Measurements from ENCODE around the gene MAST2.

The MAST2 gene

DNA sequence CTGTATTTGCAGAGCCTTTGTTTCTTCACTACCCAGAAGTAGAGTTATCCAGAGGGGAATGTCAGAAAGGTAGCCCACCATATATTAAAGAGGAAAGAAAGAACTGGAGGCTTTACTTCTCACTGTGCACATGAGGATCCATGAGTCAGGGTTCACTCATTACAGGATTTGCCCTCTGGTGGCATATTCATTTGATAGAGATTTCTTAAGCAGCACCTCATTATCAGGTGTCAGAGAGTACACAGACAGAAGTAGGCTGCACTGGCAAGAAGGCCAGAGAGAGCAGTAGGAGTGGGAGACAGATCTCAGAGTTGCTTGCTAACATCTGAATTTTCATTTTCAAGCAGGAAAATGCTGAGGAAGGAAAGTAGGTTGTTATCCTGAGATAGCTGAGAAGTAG is 205.2 kb downstream of the MAST2 start (continued):
- TF ChIP-seq, protein P1, sequence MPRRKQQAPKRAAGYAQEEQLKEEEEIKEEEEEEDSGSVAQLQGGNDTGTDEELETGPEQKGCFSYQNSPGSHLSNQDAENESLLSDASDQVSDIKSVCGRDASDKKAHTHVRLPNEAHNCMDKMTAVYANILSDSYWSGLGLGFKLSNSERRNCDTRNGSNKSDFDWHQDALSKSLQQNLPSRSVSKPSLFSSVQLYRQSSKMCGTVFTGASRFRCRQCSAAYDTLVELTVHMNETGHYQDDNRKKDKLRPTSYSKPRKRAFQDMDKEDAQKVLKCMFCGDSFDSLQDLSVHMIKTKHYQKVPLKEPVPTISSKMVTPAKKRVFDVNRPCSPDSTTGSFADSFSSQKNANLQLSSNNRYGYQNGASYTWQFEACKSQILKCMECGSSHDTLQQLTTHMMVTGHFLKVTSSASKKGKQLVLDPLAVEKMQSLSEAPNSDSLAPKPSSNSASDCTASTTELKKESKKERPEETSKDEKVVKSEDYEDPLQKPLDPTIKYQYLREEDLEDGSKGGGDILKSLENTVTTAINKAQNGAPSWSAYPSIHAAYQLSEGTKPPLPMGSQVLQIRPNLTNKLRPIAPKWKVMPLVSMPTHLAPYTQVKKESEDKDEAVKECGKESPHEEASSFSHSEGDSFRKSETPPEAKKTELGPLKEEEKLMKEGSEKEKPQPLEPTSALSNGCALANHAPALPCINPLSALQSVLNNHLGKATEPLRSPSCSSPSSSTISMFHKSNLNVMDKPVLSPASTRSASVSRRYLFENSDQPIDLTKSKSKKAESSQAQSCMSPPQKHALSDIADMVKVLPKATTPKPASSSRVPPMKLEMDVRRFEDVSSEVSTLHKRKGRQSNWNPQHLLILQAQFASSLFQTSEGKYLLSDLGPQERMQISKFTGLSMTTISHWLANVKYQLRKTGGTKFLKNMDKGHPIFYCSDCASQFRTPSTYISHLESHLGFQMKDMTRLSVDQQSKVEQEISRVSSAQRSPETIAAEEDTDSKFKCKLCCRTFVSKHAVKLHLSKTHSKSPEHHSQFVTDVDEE (CRISPR knock-in tag; IDR thresholded peaks at IDR 0.05) = no peak
- TF ChIP-seq ZNF70 (CRISPR knock-in tag; IDR thresholded peaks at IDR 0.05) (no peak), ZNF565 (CRISPR knock-in tag; conservative IDR thresholded peaks at IDR 0.05; ENCODE audit: low read depth) (no peak), TCF4 (CRISPR knock-in tag; IDR thresholded peaks at IDR 0.05; ENCODE audit: borderline replicate concordance) (no peak), ZC3H10 (CRISPR knock-in tag; IDR thresholded peaks at IDR 0.05) (no peak), ESRRG (CRISPR knock-in tag; IDR thresholded peaks at IDR 0.05) (no peak)
- TF ChIP-seq, protein P2, sequence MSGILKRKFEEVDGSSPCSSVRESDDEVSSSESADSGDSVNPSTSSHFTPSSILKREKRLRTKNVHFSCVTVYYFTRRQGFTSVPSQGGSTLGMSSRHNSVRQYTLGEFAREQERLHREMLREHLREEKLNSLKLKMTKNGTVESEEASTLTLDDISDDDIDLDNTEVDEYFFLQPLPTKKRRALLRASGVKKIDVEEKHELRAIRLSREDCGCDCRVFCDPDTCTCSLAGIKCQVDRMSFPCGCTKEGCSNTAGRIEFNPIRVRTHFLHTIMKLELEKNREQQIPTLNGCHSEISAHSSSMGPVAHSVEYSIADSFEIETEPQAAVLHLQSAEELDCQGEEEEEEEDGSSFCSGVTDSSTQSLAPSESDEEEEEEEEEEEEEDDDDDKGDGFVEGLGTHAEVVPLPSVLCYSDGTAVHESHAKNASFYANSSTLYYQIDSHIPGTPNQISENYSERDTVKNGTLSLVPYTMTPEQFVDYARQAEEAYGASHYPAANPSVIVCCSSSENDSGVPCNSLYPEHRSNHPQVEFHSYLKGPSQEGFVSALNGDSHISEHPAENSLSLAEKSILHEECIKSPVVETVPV (CRISPR knock-in tag; IDR thresholded peaks at IDR 0.05) = no peak

DNA sequence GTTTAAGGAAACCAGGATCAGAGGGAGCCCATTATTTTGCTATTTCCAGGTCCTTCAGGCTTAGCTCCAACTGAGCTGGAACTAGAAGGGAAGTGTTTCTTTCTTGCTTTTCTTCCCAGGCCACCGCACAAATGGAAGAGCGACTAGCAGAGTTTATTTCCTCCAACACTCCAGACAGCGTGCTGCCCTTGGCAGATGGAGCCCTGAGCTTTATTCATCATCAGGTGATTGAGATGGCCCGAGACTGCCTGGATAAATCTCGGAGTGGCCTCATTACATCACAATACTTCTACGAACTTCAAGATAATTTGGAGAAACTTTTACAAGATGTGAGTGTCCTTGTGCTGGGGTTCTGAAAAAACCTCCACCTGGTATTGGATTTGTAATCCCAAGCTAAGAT is 207.2 kb downstream of the MAST2 start:
- TF ChIP-seq BACH2 (CRISPR knock-in tag; IDR thresholded peaks at IDR 0.05; ENCODE audit: borderline replicate concordance) = no peak
- no peak for TF ChIP-seq RARB (CRISPR knock-in tag; IDR thresholded peaks at IDR 0.05)
- no peak for TF ChIP-seq GLIS3 (CRISPR knock-in tag; IDR thresholded peaks at IDR 0.05)
- TF ChIP-seq, protein P1 (CRISPR knock-in tag; IDR thresholded peaks at IDR 0.05) = no peak
- no peak for TF ChIP-seq ARNTL (CRISPR knock-in tag; IDR thresholded peaks at IDR 0.05; ENCODE audit: borderline replicate concordance, low read depth)
- TF ChIP-seq ZNF565 (CRISPR knock-in tag; conservative IDR thresholded peaks at IDR 0.05; ENCODE audit: low read depth) = no peak
- TF ChIP-seq ZFP30 (CRISPR knock-in tag; IDR thresholded peaks at IDR 0.05) = no peak
- TF ChIP-seq SNAI2 (CRISPR knock-in tag; IDR thresholded peaks at IDR 0.05) = no peak
- TF ChIP-seq, protein P2 (CRISPR knock-in tag; IDR thresholded peaks at IDR 0.05) = no peak
- TF ChIP-seq ESRRG (CRISPR knock-in tag; IDR thresholded peaks at IDR 0.05) = no peak
- TF ChIP-seq TOX (CRISPR knock-in tag; IDR thresholded peaks at IDR 0.05; ENCODE audit: borderline replicate concordance) = no peak
- TF ChIP-seq, protein P3, sequence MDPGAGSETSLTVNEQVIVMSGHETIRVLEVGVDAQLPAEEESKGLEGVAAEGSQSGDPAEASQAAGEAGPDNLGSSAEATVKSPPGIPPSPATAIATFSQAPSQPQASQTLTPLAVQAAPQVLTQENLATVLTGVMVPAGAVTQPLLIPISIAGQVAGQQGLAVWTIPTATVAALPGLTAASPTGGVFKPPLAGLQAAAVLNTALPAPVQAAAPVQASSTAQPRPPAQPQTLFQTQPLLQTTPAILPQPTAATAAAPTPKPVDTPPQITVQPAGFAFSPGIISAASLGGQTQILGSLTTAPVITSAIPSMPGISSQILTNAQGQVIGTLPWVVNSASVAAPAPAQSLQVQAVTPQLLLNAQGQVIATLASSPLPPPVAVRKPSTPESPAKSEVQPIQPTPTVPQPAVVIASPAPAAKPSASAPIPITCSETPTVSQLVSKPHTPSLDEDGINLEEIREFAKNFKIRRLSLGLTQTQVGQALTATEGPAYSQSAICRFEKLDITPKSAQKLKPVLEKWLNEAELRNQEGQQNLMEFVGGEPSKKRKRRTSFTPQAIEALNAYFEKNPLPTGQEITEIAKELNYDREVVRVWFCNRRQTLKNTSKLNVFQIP (CRISPR knock-in tag; IDR thresholded peaks at IDR 0.05; ENCODE audit: borderline replicate concordance, low read depth) = no peak
- TF ChIP-seq, protein P4, sequence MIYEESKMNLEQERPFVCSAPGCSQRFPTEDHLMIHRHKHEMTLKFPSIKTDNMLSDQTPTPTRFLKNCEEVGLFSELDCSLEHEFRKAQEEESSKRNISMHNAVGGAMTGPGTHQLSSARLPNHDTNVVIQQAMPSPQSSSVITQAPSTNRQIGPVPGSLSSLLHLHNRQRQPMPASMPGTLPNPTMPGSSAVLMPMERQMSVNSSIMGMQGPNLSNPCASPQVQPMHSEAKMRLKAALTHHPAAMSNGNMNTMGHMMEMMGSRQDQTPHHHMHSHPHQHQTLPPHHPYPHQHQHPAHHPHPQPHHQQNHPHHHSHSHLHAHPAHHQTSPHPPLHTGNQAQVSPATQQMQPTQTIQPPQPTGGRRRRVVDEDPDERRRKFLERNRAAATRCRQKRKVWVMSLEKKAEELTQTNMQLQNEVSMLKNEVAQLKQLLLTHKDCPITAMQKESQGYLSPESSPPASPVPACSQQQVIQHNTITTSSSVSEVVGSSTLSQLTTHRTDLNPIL (CRISPR knock-in tag; IDR thresholded peaks at IDR 0.05; ENCODE audit: low read depth) = no peak
- TF ChIP-seq ZNF8 (CRISPR knock-in tag; IDR thresholded peaks at IDR 0.05) = no peak
- no peak for TF ChIP-seq ISL1 (CRISPR knock-in tag; IDR thresholded peaks at IDR 0.05)
- no peak for TF ChIP-seq TCF4 (CRISPR knock-in tag; IDR thresholded peaks at IDR 0.05; ENCODE audit: borderline replicate concordance)
- TF ChIP-seq PPARA (CRISPR knock-in tag; IDR thresholded peaks at IDR 0.05; ENCODE audit: borderline replicate concordance) = no peak
- no peak for TF ChIP-seq ZNF70 (CRISPR knock-in tag; IDR thresholded peaks at IDR 0.05)
- no peak for TF ChIP-seq OSR1 (CRISPR knock-in tag; IDR thresholded peaks at IDR 0.05)
- ATAC-seq = no peak

Measured in SK-N-SH treated with all-trans-retinoic acid at 6 μM for 48 hours (cell line).